ENCODE data around the gene IGFBP2.

Gene IGFBP2

GRCh38 chr2:216637472-216637871 lies 4.3 kb downstream of the IGFBP2 start:
- no peak for DNase-seq (ENCODE audit: low read depth)

DNA sequence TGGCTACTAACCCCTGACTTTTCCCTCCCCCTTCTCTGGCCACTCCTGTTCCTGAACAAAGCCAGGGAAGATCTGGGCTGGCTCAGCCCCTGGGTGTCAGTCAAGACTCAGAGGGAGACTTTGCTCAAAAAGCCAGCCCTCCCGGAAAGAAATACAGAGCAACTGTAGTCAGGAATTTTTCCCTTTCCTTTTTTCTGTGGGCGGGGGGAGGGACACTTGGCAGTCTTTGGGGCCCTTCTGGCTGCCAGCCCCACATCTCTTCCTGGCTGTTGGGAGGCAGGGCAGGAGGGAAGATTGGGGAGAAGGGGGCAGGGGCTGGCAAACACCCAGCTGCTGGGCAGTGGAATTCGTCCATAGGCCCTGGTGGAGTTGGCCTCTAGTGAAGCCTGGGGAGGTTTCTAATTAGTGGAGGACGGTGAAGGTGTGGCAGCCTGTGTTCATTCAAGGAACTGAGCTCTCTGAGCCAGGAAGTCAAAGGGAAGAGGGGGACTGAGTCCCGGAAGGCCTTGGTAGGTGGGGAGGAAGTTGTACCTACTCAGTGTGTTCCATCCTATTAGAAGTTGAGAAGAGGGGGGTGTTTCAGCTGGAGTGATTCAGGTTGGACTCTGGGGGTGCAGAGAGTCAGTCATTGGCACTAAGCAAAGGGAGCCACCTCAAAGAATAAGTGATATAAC lies 10.9 kb downstream of the IGFBP2 start:
- DNase-seq (ENCODE audit: low read depth): peak; percentile 49

- DNase-seq (ENCODE audit: low read depth): no peak
Observed at GRCh38 chr2:216644842-216645635, 11.8 kb downstream of the IGFBP2 start.

DNA sequence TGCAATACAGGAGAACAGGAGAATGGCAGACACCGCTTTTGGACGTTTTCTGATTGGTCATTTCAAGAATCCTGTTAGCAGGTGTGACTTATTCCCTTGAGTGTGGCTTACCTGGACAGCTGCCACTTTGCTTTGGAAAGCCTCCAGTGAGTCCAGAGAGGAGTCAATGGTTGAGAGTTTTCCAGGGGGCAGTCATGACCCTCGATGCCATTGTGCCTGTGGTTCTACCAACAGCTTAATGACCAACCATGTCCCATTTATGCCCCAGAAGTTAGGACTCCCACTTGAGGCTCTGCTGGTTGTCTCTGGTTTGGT lies 12.4 kb downstream of the IGFBP2 start:
- DNase-seq (ENCODE audit: low read depth): no peak

GRCh38 chr2:216646116-216646515 lies 12.9 kb downstream of the IGFBP2 start:
- DNase-seq (ENCODE audit: low read depth): no peak

- DNase-seq (ENCODE audit: low read depth): peak; percentile 66
Observed at GRCh38 chr2:216648105-216648504, 14.9 kb downstream of the IGFBP2 start.

DNA sequence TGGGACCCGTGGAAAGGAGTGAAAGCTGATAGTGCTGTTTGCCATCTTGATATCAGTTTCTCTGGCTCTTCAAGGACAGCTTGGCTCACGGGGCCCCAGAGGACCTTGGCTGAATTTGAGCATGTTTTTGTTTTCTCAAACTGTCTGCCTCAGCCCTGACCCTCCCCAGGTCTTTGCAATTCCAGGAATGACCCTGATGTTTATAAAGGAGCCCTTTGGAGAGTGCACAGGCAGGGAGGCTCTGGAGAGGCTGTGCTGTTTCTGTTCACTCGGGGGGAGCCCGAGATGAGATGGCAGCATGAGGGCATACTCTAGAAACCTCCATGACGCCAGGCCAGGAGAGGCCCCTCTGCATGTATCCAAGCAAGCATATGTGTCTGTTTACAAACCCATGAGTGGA lies 16.4 kb downstream of the IGFBP2 start:
- DNase-seq (ENCODE audit: low read depth): no peak

- DNase-seq (ENCODE audit: low read depth): no peak
Observed at GRCh38 chr2:216650626-216651257, 17.5 kb downstream of the IGFBP2 start.

- peak; percentile 67 for DNase-seq (ENCODE audit: low read depth)
Observed at GRCh38 chr2:216651351-216651881, 18.2 kb downstream of the IGFBP2 start.

DNA sequence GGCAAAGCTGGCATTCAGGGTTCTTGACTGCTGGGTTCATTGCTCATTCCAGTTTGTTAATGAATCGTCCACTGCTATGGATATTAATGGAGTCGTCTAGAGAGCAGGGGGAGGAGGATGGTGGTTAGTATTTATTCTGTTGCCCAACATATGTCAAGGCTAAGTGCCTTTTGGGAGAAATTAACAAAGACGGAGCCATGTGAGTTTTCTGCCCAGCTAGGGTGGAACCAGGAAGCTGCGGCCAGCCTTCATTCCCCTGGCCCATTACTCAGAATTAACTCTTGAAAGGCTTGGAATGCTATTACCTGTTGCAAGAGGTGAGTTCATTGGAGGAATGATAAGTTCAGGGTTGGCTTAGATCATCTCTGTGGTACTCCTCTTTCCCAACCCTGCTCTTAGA lies 19.3 kb downstream of the IGFBP2 start:
- DNase-seq (ENCODE audit: low read depth): no peak

DNA sequence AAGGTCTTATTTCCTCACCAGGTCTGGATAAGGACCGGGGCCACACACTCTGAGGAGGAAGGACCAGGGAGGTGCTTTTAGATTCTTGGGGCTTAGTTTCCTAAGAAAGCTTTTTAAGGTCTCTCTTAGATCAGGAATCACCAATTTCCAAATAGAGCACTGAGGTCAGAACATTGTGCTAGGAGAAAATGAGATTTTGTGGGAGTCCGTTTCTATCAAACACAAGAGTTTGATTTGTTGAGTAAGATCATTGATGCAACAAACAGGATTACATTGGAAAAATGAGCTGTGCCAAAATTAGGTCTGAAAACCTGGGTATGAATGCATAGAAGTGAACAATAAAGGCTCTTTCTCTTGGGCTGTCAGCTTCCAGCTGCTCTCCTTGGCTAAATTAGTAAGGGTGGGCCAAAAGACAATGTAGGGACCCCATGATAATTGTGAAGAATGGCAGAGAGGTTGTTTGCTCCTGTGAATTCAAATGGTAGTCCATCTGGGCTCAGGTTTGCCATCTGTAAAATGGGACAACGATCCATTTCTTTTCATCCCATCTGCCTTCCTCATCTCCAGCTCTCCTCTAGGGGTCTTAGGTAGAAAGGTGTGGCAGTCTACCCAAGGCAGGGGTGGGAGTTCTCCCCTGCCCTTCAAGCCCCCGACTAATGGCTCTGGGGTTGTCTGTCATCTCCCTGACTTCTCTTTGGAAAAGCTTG lies 20.0 kb downstream of the IGFBP2 start:
- no peak for DNase-seq (ENCODE audit: low read depth)

DNA sequence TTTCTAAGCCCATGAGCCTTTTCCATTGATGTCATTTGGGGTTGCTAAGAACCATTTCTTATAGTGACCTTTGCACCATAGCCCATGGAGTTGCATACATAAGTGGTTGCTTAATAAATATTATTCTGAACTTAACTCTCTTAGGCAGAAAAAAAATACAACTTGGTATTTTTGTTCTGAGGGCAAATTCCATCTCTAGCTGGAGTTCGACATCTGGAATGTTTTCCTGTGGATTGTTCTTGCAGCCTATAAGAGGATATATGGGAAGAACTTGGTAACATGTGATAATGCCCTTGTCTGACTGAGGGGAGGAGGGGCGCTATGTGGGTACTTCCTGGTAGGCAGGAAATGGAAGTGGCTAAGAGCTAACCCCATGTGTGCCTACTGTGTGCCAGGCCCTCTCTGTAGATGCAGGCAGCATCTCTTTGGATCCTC lies 20.7 kb downstream of the IGFBP2 start:
- DNase-seq (ENCODE audit: low read depth): peak; percentile 84

GRCh38 chr2:216654528-216655052 lies 21.4 kb downstream of the IGFBP2 start:
- DNase-seq (ENCODE audit: low read depth): no peak

DNA sequence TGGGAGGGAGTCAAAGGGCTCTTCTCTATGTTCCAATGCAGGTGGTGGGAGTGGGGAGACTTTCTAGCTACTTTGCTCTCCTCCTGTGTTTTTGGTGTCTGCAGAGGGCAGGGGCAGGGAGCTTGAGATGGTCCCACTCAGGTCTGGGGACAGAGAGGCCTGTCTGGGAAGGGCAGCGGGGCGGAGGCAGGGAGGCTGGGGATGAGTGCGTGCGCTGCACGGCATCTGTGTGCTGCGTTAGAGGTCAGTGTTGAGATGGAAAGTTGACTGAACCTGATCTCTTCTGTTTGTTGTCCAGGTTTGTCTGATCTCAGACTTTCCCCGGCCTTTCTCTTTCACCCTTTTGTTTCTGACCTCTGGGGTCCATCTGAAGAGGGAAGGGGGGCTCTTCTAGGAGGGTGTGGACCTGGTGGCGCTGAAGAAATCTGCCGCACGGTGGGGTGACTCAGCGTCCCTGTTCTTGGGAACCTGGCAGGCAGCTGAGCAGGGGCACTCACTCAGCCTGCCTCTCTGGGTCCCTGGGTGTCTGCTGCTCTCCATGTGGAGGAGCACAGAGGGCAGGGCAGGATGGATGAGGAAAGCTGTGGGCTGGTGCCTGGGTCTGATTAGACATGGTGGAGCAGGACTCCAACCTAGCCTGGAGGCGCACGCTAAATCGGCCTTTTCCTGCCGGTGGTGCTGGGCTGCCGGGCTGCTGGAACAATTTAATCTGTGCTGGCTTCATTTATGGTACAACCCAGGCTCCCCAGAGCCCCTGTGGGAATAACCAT lies 24.1 kb downstream of the IGFBP2 start:
- peak; percentile 51 for DNase-seq (ENCODE audit: low read depth)

- DNase-seq (ENCODE audit: low read depth): no peak
Observed at GRCh38 chr2:216657980-216658379, 24.8 kb downstream of the IGFBP2 start.

DNA sequence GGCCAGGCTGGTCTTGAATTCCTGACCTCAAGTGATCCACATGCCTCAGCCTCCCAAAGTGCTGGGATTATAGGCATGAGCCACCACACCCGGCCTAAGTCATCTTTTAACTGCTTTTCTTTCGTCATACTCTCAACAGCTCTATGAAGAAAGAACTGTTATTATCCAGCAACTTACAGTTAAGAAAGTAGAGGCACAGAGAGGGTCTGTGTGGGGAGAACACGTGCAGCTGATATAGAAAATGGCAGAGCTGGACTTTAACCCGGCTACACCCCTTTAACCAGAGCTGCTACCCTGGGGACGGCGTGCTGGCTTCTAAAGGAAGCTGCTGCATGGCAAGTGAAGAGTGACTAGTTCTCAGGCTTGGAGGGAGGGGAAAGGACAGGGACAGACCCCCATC lies 25.5 kb downstream of the IGFBP2 start:
- DNase-seq (ENCODE audit: low read depth): no peak

- DNase-seq (ENCODE audit: low read depth): no peak
Observed at GRCh38 chr2:216659276-216659675, 26.1 kb downstream of the IGFBP2 start.

GRCh38 chr2:216660496-216660895 lies 27.3 kb downstream of the IGFBP2 start:
- no peak for DNase-seq (ENCODE audit: low read depth)

GRCh38 chr2:216661051-216661450 lies 27.8 kb downstream of the IGFBP2 start:
- no peak for DNase-seq (ENCODE audit: low read depth)

DNA sequence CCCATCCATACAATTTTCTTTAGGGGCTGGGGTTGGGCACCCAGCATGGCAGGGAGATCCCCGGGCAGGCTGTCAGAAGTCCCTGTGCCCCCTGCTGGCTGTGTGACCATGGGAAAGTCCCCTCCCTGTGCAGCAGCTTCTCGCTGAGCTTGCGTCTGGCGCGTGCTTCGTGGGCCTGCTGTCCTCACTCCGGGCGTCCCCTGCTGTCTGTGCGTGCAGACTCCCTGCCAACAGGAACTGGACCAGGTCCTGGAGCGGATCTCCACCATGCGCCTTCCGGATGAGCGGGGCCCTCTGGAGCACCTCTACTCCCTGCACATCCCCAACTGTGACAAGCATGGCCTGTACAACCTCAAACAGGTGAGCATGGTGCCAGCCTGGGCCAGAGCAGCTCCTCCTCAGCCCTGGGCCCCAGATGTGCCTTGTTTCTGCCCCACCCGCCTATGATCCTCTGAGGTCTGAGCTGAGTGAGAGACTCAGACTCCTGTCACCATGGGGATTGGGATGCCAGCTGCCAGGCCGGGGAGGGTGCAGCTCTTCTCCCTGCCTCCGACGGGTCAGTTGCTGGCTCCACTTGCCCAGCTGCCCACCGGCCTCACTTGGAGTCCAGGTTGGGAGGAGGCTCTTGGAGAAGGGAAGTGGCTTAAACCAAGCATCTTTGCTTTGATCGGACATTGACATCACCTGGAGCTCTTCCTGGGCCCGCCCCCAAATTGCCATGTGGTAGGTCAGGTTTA lies 28.6 kb downstream of the IGFBP2 start:
- DNase-seq (ENCODE audit: low read depth): no peak

DNA sequence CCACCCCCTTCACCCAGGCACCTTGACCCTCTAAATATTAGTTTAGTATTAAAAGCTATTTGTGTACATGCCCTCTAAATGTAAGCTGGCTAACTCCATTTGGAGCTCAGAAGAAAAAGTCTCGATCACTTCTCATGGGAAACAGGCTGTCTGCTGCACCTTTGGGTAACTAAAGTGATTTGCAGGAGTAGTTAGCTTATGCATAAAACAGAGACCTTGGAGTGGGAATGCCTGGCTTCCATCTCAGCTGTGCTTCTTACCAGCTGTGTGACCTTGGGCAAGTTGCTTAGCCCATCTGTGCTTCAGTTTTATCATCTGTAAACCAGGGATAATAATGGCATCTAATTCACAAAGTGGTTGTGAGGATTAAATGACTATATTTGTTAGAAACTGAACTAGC lies 29.9 kb downstream of the IGFBP2 start:
- DNase-seq (ENCODE audit: low read depth): no peak

Measured in EH (cell line).